NCI-H748 (cell line): ENCODE results near the gene EMID1.

ENCODE experiments used
- DNase-seq: peaks from one replicate; lab custom pipeline; 2025; ENCODE audit not compliant: unreplicated experiment; lab: John Stamatoyannopoulos, UW

Gene EMID1

GRCh38 chr22:29288837-29289236, 83.1 kb downstream of the EMID1 start:
- DNase-seq: no peak

GRCh38 chr22:29290061-29290460, 84.4 kb downstream of the EMID1 start:
- DNase-seq: no peak

GRCh38 chr22:29291215-29291614, 85.5 kb downstream of the EMID1 start:
- no peak for DNase-seq

- DNase-seq: no peak
These were observed 86.7 kb downstream of the EMID1 start for GRCh38 chr22:29292379-29292778.

GRCh38 chr22:29298641-29299040, 92.9 kb downstream of the EMID1 start:
- DNase-seq: no peak

- DNase-seq: no peak
These were observed 93.6 kb downstream of the EMID1 start for GRCh38 chr22:29299136-29299900.

- DNase-seq: no peak
These were observed 94.7 kb downstream of the EMID1 start for GRCh38 chr22:29300467-29300806.

- DNase-seq: no peak
These were observed 95.3 kb downstream of the EMID1 start for GRCh38 chr22:29300807-29301601.

- DNase-seq: no peak
These were observed 96.2 kb downstream of the EMID1 start for GRCh38 chr22:29301716-29302401.

- DNase-seq: no peak
These were observed 96.6 kb downstream of the EMID1 start for GRCh38 chr22:29302402-29302680.

GRCh38 chr22:29302681-29303465, 97.2 kb downstream of the EMID1 start:
- DNase-seq: no peak

- DNase-seq: no peak
These were observed 100.1 kb downstream of the EMID1 start for GRCh38 chr22:29305836-29306174.

- DNase-seq: peak; percentile 63
These were observed 100.6 kb downstream of the EMID1 start, which contains the start of gene GAS2L1 for GRCh38 chr22:29306175-29306834. GAS2L1 (plus strand) TSS chr22:29306650; CDS start chr22:29308106, 1,456 bp downstream.

GRCh38 chr22:29306835-29307595, 101.3 kb downstream of the EMID1 start:
- peak; percentile 64 for DNase-seq

- no peak for DNase-seq
These were observed 102.0 kb downstream of the EMID1 start for GRCh38 chr22:29307596-29308147.

- no peak for DNase-seq
These were observed 102.6 kb downstream of the EMID1 start for GRCh38 chr22:29308148-29308790.

GRCh38 chr22:29308791-29309262, 103.1 kb downstream of the EMID1 start:
- DNase-seq: no peak
